HepG2 (cell line): ENCODE measurements around the gene NOSIP. TPM values are rescaled to one million over a fixed set of nuclear protein-coding genes. Genes with fewer than 3 reads are reported as not detected.

Experiments
- AGO2 ChIP-seq: fragments of 200-400 bp; formaldehyde crosslinking; optimal IDR thresholded peaks from 2 replicates; pipeline ENCODE3; 2017; ENCODE audit warnings: mild to moderate bottlenecking, low read depth, low read length, moderate library complexity
- CEBPG ChIP-seq: IDR thresholded peaks from 2 replicates; pipeline ENCODE4 v1.6.1; 2016
- DDIT3 ChIP-seq: sonication (generic); formaldehyde crosslinking; IDR thresholded peaks from 2 replicates; pipeline ENCODE4 v1.4.0; 2020; ENCODE audit warnings: mild to moderate bottlenecking, missing genetic modification reagents
- FOXC1 ChIP-seq: sonication (generic); formaldehyde crosslinking; IDR thresholded peaks from 2 replicates; pipeline ENCODE4 v1.8.0; 2022; ENCODE audit warnings: mild to moderate bottlenecking, missing genetic modification reagents, borderline replicate concordance
- GFI1 ChIP-seq: sonication (generic); formaldehyde crosslinking; IDR thresholded peaks from 2 replicates; pipeline ENCODE4 v1.5.0; 2020; ENCODE audit warnings: missing genetic modification reagents, mild to moderate bottlenecking, borderline replicate concordance
- JDP2 ChIP-seq: sonication (generic); formaldehyde crosslinking; IDR thresholded peaks from 2 replicates; pipeline ENCODE4 v1.8.1; 2022; ENCODE audit warnings: missing genetic modification reagents, borderline replicate concordance
- KMT2A ChIP-seq: sonication (generic); formaldehyde crosslinking; IDR thresholded peaks from 2 replicates; pipeline ENCODE4 v1.4.0; 2020; ENCODE audit warnings: missing genetic modification reagents
- MEIS2 ChIP-seq: sonication (generic); formaldehyde crosslinking; IDR thresholded peaks from 2 replicates; pipeline ENCODE4 v1.9.0; 2021; ENCODE audit warnings: mild to moderate bottlenecking, missing genetic modification reagents
- NR2F6 ChIP-seq, 2 experiments: IDR thresholded peaks; 2 replicates each; pipeline ENCODE4 v1.6.1; 2016; ENCODE audit warnings: antibody characterized with exemption in 1 of 2, mild to moderate bottlenecking in 1 of 2
- NRL ChIP-seq: sonication (generic); formaldehyde crosslinking; IDR thresholded peaks from 2 replicates; pipeline ENCODE4 v1.5.0; 2020; ENCODE audit warnings: missing genetic modification reagents, mild to moderate bottlenecking, moderate library complexity, borderline replicate concordance
- SOX13 ChIP-seq, 3 experiments: fragments of 450-650 bp in 1 of 3; sonication (generic) in 1 of 3; formaldehyde crosslinking in 1 of 3; IDR thresholded peaks in 2 of 3; conservative IDR thresholded peaks in 1 of 3; 2 replicates each; pipeline versions ENCODE4 v1.5.0 to v1.6.1; 2016 to 2020; ENCODE audit warnings: antibody characterized with exemption in 1 of 3, mild to moderate bottlenecking in 1 of 3, missing compliant biosample characterization in 1 of 3, missing genetic modification reagents in 1 of 3, moderate library complexity in 1 of 3
- SP5 ChIP-seq: IDR thresholded peaks from 2 replicates; pipeline ENCODE4 v1.6.1; 2016; ENCODE audit warnings: low read depth, borderline replicate concordance
- TAF1 ChIP-seq: sonication (generic); formaldehyde crosslinking; IDR thresholded peaks from 2 replicates; pipeline ENCODE4 v1.4.0; 2020; ENCODE audit warnings: missing genetic modification reagents
- ZIK1 ChIP-seq: sonication (generic); formaldehyde crosslinking; IDR thresholded peaks from 2 replicates; pipeline ENCODE4 v1.5.0; 2020; ENCODE audit warnings: mild to moderate bottlenecking, low read depth, missing genetic modification reagents, borderline replicate concordance
- ZMYM3 ChIP-seq: sonication (generic); formaldehyde crosslinking; IDR thresholded peaks from 2 replicates; pipeline ENCODE4 v1.5.1; 2020; ENCODE audit warnings: mild to moderate bottlenecking, missing genetic modification reagents
- ZSCAN5A ChIP-seq: sonication (generic); formaldehyde crosslinking; IDR thresholded peaks from 2 replicates; pipeline ENCODE4 v1.8.0; 2022; ENCODE audit warnings: mild to moderate bottlenecking, missing genetic modification reagents, borderline replicate concordance
- polyA plus RNA-seq, 8 experiments: library from polyadenylated mRNA; depleted of rRNA in 3 of 8; stranded (reverse) in 7 of 8; unstranded in 1 of 8; fragments of >200 nt; fragmentation: Illumina TruSeq in 4 of 8; extraction: Trizol in 4 of 8; gene quantifications; 2 replicates each; pipeline versions ENCODE4 v1.2.1 to v1.2.3, GENCODE V29; 2011 to 2016; ENCODE audit warnings: low read depth in 4 of 8, missing spikeins in 1 of 8, mixed read lengths in 1 of 8; ENCODE audit not compliant: insufficient read depth in 1 of 8
- total RNA-seq, 5 experiments: library from RNA; depleted of rRNA; stranded (reverse); fragments of >200 nt; fragmentation: Illumina TruSeq; extraction: Trizol; gene quantifications; 2 replicates each; pipeline ENCODE4 v1.2.3, GENCODE V29; 2016; ENCODE audit warnings: low read depth in 1 of 5
- TF ChIP-seq, protein P1 (sequence below): sonication (generic); formaldehyde crosslinking; IDR thresholded peaks from 2 replicates; pipeline ENCODE4 v1.5.0; 2020; ENCODE audit warnings: mild to moderate bottlenecking, missing genetic modification reagents, moderate library complexity
- TF ChIP-seq, protein P2 (sequence below): IDR thresholded peaks from 2 replicates; pipeline ENCODE4 v1.6.1; 2012; ENCODE audit warnings: inconsistent platforms
- TF ChIP-seq, protein P3 (sequence below): sonication (generic); formaldehyde crosslinking; IDR thresholded peaks from 2 replicates; pipeline ENCODE4 v1.4.0; 2020; ENCODE audit warnings: missing genetic modification reagents, borderline replicate concordance

NOSIP gene
- total and polyA plus RNA-seq, 2 of the 13 experiments (the other 11 are each of a cell fraction or from before 2014, with no cell fraction given), result 54.3 to 78.0 TPM

DNA sequence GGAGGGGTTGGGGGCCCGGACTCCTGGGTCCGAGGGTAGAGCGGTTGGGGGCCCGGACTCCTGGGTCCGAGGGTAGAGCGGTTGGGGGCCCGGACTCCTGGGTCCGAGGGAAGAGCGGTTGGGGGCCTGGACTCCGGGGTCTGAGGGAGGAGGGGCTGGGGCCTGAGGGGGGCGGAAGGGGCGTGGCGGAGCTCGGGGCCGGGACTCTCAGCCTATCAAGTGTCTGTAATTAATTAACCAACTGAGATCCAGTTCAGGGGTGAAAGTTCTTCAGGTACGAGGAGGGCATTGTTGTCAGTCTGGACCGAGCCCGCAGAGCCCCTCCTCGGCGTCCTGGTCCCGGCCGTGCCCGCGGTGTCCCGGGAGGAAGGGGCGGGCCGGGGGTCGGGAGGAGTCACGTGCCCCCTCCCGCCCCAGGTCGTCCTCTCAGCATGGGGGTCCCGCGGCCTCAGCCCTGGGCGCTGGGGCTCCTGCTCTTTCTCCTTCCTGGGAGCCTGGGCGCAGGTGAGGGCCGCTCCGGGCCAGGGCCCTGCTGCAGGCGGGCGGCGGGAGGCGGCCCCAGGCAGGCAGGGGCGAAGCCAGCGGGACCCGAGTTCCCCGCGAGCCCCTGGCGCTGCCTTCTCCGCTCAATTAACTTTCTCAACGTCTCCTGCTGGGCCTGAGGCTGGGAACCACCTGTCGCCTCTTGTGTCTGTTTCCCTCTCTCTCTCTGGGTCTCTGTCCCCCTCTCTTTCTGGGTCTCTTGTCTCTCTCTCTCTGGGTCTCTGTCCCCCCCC lies 67.2 kb downstream of the NOSIP start (continued):
- no peak; the same call in 1 of the 2 replicates for TF ChIP-seq SOX13 (IDR thresholded peaks at IDR 0.05)
- peak in 1 of 2 experiments; percentile 68; a peak in 2 of 4 replicates for TF ChIP-seq SOX13 (CRISPR knock-in tag; conservative IDR thresholded peaks at IDR 0.05 in 1 of 2, IDR thresholded peaks at IDR 0.05 in 1 of 2)
- TF ChIP-seq FOXC1 (CRISPR knock-in tag), result peak; percentile 55; the same call in 1 of the 2 replicates
- TF ChIP-seq AGO2, result peak; percentile 80
- TF ChIP-seq NR2F6 (IDR thresholded peaks at IDR 0.05), result no peak
- peak; percentile 70 for TF ChIP-seq NR2F6 (CRISPR knock-in tag; IDR thresholded peaks at IDR 0.05)
- TF ChIP-seq, protein P1, sequence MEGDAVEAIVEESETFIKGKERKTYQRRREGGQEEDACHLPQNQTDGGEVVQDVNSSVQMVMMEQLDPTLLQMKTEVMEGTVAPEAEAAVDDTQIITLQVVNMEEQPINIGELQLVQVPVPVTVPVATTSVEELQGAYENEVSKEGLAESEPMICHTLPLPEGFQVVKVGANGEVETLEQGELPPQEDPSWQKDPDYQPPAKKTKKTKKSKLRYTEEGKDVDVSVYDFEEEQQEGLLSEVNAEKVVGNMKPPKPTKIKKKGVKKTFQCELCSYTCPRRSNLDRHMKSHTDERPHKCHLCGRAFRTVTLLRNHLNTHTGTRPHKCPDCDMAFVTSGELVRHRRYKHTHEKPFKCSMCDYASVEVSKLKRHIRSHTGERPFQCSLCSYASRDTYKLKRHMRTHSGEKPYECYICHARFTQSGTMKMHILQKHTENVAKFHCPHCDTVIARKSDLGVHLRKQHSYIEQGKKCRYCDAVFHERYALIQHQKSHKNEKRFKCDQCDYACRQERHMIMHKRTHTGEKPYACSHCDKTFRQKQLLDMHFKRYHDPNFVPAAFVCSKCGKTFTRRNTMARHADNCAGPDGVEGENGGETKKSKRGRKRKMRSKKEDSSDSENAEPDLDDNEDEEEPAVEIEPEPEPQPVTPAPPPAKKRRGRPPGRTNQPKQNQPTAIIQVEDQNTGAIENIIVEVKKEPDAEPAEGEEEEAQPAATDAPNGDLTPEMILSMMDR (CRISPR knock-in tag), result no peak
- TF ChIP-seq TAF1 (CRISPR knock-in tag), result peak; percentile 87
- no peak for TF ChIP-seq CEBPG (CRISPR knock-in tag)
- no peak for TF ChIP-seq JDP2
- TF ChIP-seq, protein P2, sequence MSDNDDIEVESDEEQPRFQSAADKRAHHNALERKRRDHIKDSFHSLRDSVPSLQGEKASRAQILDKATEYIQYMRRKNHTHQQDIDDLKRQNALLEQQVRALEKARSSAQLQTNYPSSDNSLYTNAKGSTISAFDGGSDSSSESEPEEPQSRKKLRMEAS, result peak; percentile 63
- TF ChIP-seq NRL, result peak; percentile 71; the same call in 1 of the 2 replicates
- TF ChIP-seq GFI1 (CRISPR knock-in tag), result no peak
- TF ChIP-seq, protein P3, sequence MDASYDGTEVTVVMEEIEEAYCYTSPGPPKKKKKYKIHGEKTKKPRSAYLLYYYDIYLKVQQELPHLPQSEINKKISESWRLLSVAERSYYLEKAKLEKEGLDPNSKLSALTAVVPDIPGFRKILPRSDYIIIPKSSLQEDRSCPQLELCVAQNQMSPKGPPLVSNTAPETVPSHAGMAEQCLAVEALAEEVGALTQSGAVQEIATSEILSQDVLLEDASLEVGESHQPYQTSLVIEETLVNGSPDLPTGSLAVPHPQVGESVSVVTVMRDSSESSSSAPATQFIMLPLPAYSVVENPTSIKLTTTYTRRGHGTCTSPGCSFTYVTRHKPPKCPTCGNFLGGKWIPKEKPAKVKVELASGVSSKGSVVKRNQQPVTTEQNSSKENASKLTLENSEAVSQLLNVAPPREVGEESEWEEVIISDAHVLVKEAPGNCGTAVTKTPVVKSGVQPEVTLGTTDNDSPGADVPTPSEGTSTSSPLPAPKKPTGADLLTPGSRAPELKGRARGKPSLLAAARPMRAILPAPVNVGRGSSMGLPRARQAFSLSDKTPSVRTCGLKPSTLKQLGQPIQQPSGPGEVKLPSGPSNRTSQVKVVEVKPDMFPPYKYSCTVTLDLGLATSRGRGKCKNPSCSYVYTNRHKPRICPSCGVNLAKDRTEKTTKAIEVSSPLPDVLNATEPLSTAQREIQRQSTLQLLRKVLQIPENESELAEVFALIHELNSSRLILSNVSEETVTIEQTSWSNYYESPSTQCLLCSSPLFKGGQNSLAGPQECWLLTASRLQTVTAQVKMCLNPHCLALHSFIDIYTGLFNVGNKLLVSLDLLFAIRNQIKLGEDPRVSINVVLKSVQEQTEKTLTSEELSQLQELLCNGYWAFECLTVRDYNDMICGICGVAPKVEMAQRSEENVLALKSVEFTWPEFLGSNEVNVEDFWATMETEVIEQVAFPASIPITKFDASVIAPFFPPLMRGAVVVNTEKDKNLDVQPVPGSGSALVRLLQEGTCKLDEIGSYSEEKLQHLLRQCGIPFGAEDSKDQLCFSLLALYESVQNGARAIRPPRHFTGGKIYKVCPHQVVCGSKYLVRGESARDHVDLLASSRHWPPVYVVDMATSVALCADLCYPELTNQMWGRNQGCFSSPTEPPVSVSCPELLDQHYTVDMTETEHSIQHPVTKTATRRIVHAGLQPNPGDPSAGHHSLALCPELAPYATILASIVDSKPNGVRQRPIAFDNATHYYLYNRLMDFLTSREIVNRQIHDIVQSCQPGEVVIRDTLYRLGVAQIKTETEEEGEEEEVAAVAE (CRISPR knock-in tag), result 0 out of 2 replicates have a peak, but pooled peaks have one; percentile 15
- TF ChIP-seq ZMYM3, result no peak
- peak; percentile 45; the same call in 1 of the 2 replicates for TF ChIP-seq MEIS2 (CRISPR knock-in tag)
- peak; percentile 82 for TF ChIP-seq SP5 (CRISPR knock-in tag)
- 0 out of 2 replicates have a peak, but pooled peaks have one; percentile 32 for TF ChIP-seq ZSCAN5A
- TF ChIP-seq DDIT3 (CRISPR knock-in tag), result no peak
- TF ChIP-seq ZIK1 (CRISPR knock-in tag), result no peak; the same call in 1 of the 2 replicates
- TF ChIP-seq KMT2A (CRISPR knock-in tag), result peak; percentile 54; the same call in 1 of the 2 replicates
